H9 (cell line): Measurements from ENCODE around the gene NRG3. TPM values are rescaled to one million over a fixed set of nuclear protein-coding genes. Genes with fewer than 3 reads are reported as not detected.

Source experiments
- DNase-seq: peaks from one replicate; pipeline ENCODE4 v3.0.0-alpha.2; 2017
- H2AFZ ChIP-seq: one replicate; pipeline ENCODE4 v1.6.1; 2013; ENCODE audit warnings: mild to moderate bottlenecking, low read length, control low read depth, moderate library complexity
- H2AK5ac ChIP-seq: 2 replicates; pipeline ENCODE4 v1.6.1; 2013; ENCODE audit warnings: low read length, control low read depth, mixed read lengths; ENCODE audit not compliant: insufficient read length
- H2BK120ac ChIP-seq: one replicate; pipeline ENCODE4 v1.6.1; 2013; ENCODE audit warnings: low read depth, mild to moderate bottlenecking, low read length, control low read depth, inconsistent platforms; ENCODE audit not compliant: poor library complexity, severe bottlenecking
- H2BK12ac ChIP-seq: 2 replicates; pipeline ENCODE4 v1.6.1; 2013; ENCODE audit warnings: low read length, control low read depth, mixed read lengths, low read depth; ENCODE audit not compliant: insufficient read length
- H2BK15ac ChIP-seq: 2 replicates; pipeline ENCODE4 v1.6.1; 2013; ENCODE audit warnings: low read depth, low read length, control low read depth
- H2BK20ac ChIP-seq: one replicate; pipeline ENCODE4 v1.6.1; 2013; ENCODE audit warnings: low read depth, mild to moderate bottlenecking, low read length, control low read depth, inconsistent platforms; ENCODE audit not compliant: poor library complexity, severe bottlenecking
- H2BK5ac ChIP-seq: 2 replicates; pipeline ENCODE4 v1.6.1; 2013; ENCODE audit warnings: low read length, control low read depth, mixed read lengths; ENCODE audit not compliant: insufficient read length
- H3K14ac ChIP-seq: 2 replicates; pipeline ENCODE4 v1.6.1; 2013; ENCODE audit warnings: low read length, control low read depth; ENCODE audit not compliant: insufficient read depth
- H3K18ac ChIP-seq: 2 replicates; pipeline ENCODE4 v1.6.1; 2013; ENCODE audit warnings: low read depth, mild to moderate bottlenecking, mixed read lengths, low read length, control low read depth; ENCODE audit not compliant: insufficient read length
- H3K23ac ChIP-seq: 2 replicates; pipeline ENCODE4 v1.6.1; 2013; ENCODE audit warnings: low read length, control low read depth, mixed read lengths, low read depth; ENCODE audit not compliant: insufficient read length
- H3K23me2 ChIP-seq: 2 replicates; pipeline ENCODE4 v1.6.1; 2013; ENCODE audit warnings: low read depth, mild to moderate bottlenecking, mixed read lengths, low read length, control low read depth; ENCODE audit not compliant: insufficient read length, poor library complexity, severe bottlenecking
- H3K27ac ChIP-seq: 2 replicates; pipeline ENCODE4 v1.5.1; 2013; ENCODE audit warnings: low read length, control low read depth, mixed read lengths, low read depth; ENCODE audit not compliant: insufficient read length
- H3K27me3 ChIP-seq: 2 replicates; pipeline ENCODE4 v1.6.1; 2013; ENCODE audit warnings: low read length, control low read depth, inconsistent platforms; ENCODE audit not compliant: insufficient read depth
- H3K4ac ChIP-seq: 2 replicates; pipeline ENCODE4 v1.6.1; 2013; ENCODE audit warnings: low read depth, mild to moderate bottlenecking, control low read depth, inconsistent platforms, low read length, moderate library complexity
- H3K4me1 ChIP-seq: 2 replicates; pipeline ENCODE4 v1.6.1; 2013; ENCODE audit warnings: low read length, control low read depth, inconsistent platforms; ENCODE audit not compliant: insufficient read depth
- H3K4me2 ChIP-seq: 2 replicates; pipeline ENCODE4 v1.6.1; 2013; ENCODE audit warnings: low read length, control low read depth, mixed read lengths; ENCODE audit not compliant: insufficient read length, insufficient read depth
- H3K56ac ChIP-seq: 2 replicates; pipeline ENCODE4 v1.6.1; 2013; ENCODE audit warnings: low read depth, mild to moderate bottlenecking, mixed read lengths, low read length, control low read depth; ENCODE audit not compliant: insufficient read length
- H3K79me1 ChIP-seq: 2 replicates; pipeline ENCODE4 v1.6.1; 2013; ENCODE audit warnings: low read depth, mild to moderate bottlenecking, moderate library complexity, low read length, control low read depth, inconsistent platforms; ENCODE audit not compliant: insufficient read depth, poor library complexity, severe bottlenecking
- H3K79me2 ChIP-seq: 2 replicates; pipeline ENCODE4 v1.6.1; 2013; ENCODE audit warnings: low read length, control low read depth, inconsistent platforms; ENCODE audit not compliant: insufficient read depth
- H3K9ac ChIP-seq: 2 replicates; pipeline ENCODE4 v1.6.1; 2013; ENCODE audit warnings: low read length, control low read depth, mixed read lengths; ENCODE audit not compliant: insufficient read length; ENCODE audit errors: extremely low read depth
- H3K9me3 ChIP-seq: one replicate; pipeline ENCODE4 v1.6.1; 2013; ENCODE audit warnings: low read depth, low read length, inconsistent platforms; ENCODE audit not compliant: control insufficient read depth
- H3T11ph ChIP-seq: one replicate; pipeline ENCODE4 v1.6.1; 2013; ENCODE audit warnings: mild to moderate bottlenecking, low read length, control low read depth, inconsistent platforms
- H4K20me1 ChIP-seq: one replicate; pipeline ENCODE4 v1.6.1; 2013; ENCODE audit not compliant: control insufficient read depth, insufficient read length, insufficient read depth
- H4K5ac ChIP-seq: 2 replicates; pipeline ENCODE4 v1.6.1; 2013; ENCODE audit warnings: low read depth, mild to moderate bottlenecking, mixed read lengths, low read length, control low read depth; ENCODE audit not compliant: insufficient read length
- H4K8ac ChIP-seq: replicated peaks from 2 replicates; pipeline ENCODE4 v1.6.1; 2013; ENCODE audit warnings: low read length, control low read depth, mixed read lengths, low read depth; ENCODE audit not compliant: insufficient read length
- H4K91ac ChIP-seq: 2 replicates; pipeline ENCODE4 v1.6.1; 2013; ENCODE audit warnings: low read depth, mild to moderate bottlenecking, moderate library complexity, mixed read lengths, low read length, control low read depth; ENCODE audit not compliant: insufficient read length
- H3K27ac Mint-ChIP-seq, 3 experiments: 2 replicates in 2 of 3; 3 replicates in 1 of 3; pipeline ENCODE4 v1.8.0; 2020 to 2021; ENCODE audit warnings: mixed read lengths in 3 of 3, mild to moderate bottlenecking in 1 of 3, moderate library complexity in 1 of 3
- H3K27me3 Mint-ChIP-seq: 2 replicates; pipeline ENCODE4 v1.8.0; 2021; ENCODE audit warnings: low read depth, mild to moderate bottlenecking, moderate library complexity, mixed read lengths
- H3K36me3 Mint-ChIP-seq, 3 experiments: 2 replicates in 2 of 3; 3 replicates in 1 of 3; pipeline ENCODE4 v1.8.0; 2020 to 2021; ENCODE audit warnings: low read depth in 3 of 3, mixed read lengths in 3 of 3; ENCODE audit not compliant: insufficient read depth in 1 of 3
- H3K4me1 Mint-ChIP-seq, 2 experiments: 2 replicates each; pipeline ENCODE4 v1.8.0; 2020; ENCODE audit warnings: mixed read lengths in 2 of 2
- H3K4me3 Mint-ChIP-seq, 2 experiments: 2 replicates in 1 of 2; 3 replicates in 1 of 2; pipeline ENCODE4 v1.8.0; 2020 to 2021; ENCODE audit warnings: mild to moderate bottlenecking in 2 of 2, mixed read lengths in 2 of 2, moderate library complexity in 1 of 2
- H3K9me3 Mint-ChIP-seq, 2 experiments: 2 replicates in 1 of 2; 3 replicates in 1 of 2; pipeline ENCODE4 v1.8.0; 2020; ENCODE audit warnings: mild to moderate bottlenecking in 2 of 2, mixed read lengths in 2 of 2, moderate library complexity in 1 of 2
- CTCF ChIP-seq: fragments of 200-600 bp; sonication (generic); conservative IDR thresholded peaks from 3 replicates; pipeline ENCODE4 v1.8.0; 2021; ENCODE audit warnings: antibody characterized with exemption, mild to moderate bottlenecking
- WGBS: extraction: QIAGEN DNeasy Blood & Tissue Kit; methylation state at CpG from one replicate; pipeline ENCODE4 v1.1.7; 2013; ENCODE audit warnings: missing lambda C conversion rate, low lambda C conversion rate, mixed read lengths; ENCODE audit not compliant: insufficient read length; ENCODE audit errors: extremely low coverage; 5-methylcytosine and 5-hydroxymethylcytosine counted together
- total RNA-seq: library from RNA; stranded (reverse); gene quantifications from 2 replicates; pipeline ENCODE4 v1.2.1, GENCODE V29; 2021

NRG3 gene
- total RNA-seq, 1 experiment from 2014 or later: 1.6 TPM

GRCh38 chr10:82438277-82438676 lies 563.3 kb downstream of the NRG3 start:
- H3K18ac ChIP-seq: no peak overlapping the region
- no peak overlapping the region for H3K4ac ChIP-seq
- H3K27ac Mint-ChIP-seq: no peak overlapping the region
- no peaks in the 10 kb centered on the region for H4K20me1 ChIP-seq
- no peak overlapping the region for H3K4me2 ChIP-seq
- no peaks in the 10 kb centered on the region for H3K79me1 ChIP-seq
- no peak overlapping the region for H2AFZ ChIP-seq
- H3K9me3 Mint-ChIP-seq: peaks cover 0 to 9% of the 10 kb centered on the region in 2 experiments; a peak in 2 of 5 replicates
- H3K36me3 Mint-ChIP-seq: no peaks in the 10 kb centered on the region
- no peaks in the 10 kb centered on the region for H3K27me3 Mint-ChIP-seq
- H3K9ac ChIP-seq: no peak overlapping the region
- no peak overlapping the region for H2BK20ac ChIP-seq
- H2BK120ac ChIP-seq: no peak overlapping the region
- no peaks in the 10 kb centered on the region for H3K79me2 ChIP-seq
- H3K14ac ChIP-seq: no peak overlapping the region
- no peak overlapping the region for H3K23ac ChIP-seq
- H3K23me2 ChIP-seq: no peaks in the 10 kb centered on the region
- H2BK15ac ChIP-seq: no peak overlapping the region
- no peak overlapping the region for H4K8ac ChIP-seq
- no peak overlapping the region for H2AK5ac ChIP-seq
- DNase-seq: no peak
- H3K27ac ChIP-seq: no peak overlapping the region
- no peak overlapping the region for H3T11ph ChIP-seq
- no CpG with 5 or more reads among the region's 1 CpG for WGBS
- peaks cover 2 to 4% of the 10 kb centered on the region in 2 experiments; a peak in 1 of 4 replicates for H3K4me1 Mint-ChIP-seq
- no peaks in the 10 kb centered on the region for H3K9me3 ChIP-seq
- no peak overlapping the region for H2BK5ac ChIP-seq
- no peak overlapping the region for H3K4me3 Mint-ChIP-seq
- H4K5ac ChIP-seq: no peak overlapping the region
- no peak overlapping the region for H4K91ac ChIP-seq
- H3K27me3 ChIP-seq: no peaks in the 10 kb centered on the region
- no peak overlapping the region for H2BK12ac ChIP-seq
- H3K4me1 ChIP-seq: no peaks in the 10 kb centered on the region; the same call in 1 of the 2 replicates
- H3K56ac ChIP-seq: no peak overlapping the region
- TF ChIP-seq CTCF: no peak
